GM23248 (cell line): ENCODE results near the gene MAP4K2. TPM values are rescaled to one million over a fixed set of nuclear protein-coding genes. Genes with fewer than 3 reads are reported as not detected.

Source experiments
- DNase-seq: peaks from one replicate; pipeline ENCODE4 v3.0.0-alpha.2; 2015
- H2AFZ ChIP-seq: fragments of 200-600 bp; sonication (generic); 2 replicates; pipeline ENCODE4 v1.6.1; 2016; ENCODE audit warnings: antibody characterized with exemption
- H3F3A ChIP-seq: fragments of 200-600 bp; sonication (generic); 2 replicates; pipeline ENCODE4 v1.6.1; 2016; ENCODE audit warnings: mild to moderate bottlenecking, antibody characterized with exemption, mixed run types; ENCODE audit not compliant: insufficient read depth
- H3K27ac ChIP-seq: fragments of 200-600 bp; sonication (generic); 2 replicates; pipeline ENCODE4 v1.5.1; 2016; ENCODE audit warnings: mild to moderate bottlenecking
- H3K27me3 ChIP-seq: fragments of 200-600 bp; sonication (generic); replicated peaks from 2 replicates; pipeline ENCODE4 v1.6.1; 2016; ENCODE audit warnings: mild to moderate bottlenecking; ENCODE audit not compliant: insufficient read depth
- H3K36me3 ChIP-seq: fragments of 200-600 bp; sonication (generic); 2 replicates; pipeline ENCODE4 v1.6.1; 2016; ENCODE audit warnings: low read depth, mild to moderate bottlenecking
- H3K4me1 ChIP-seq: fragments of 200-600 bp; sonication (generic); 2 replicates; pipeline ENCODE4 v1.6.1; 2016; ENCODE audit warnings: mild to moderate bottlenecking; ENCODE audit not compliant: insufficient read depth
- H3K4me2 ChIP-seq: fragments of 200-600 bp; sonication (generic); one replicate; pipeline ENCODE4 v1.6.1; 2016; ENCODE audit warnings: mild to moderate bottlenecking; ENCODE audit not compliant: unreplicated experiment
- H3K4me3 ChIP-seq: fragments of 200-600 bp; sonication (generic); 2 replicates; pipeline ENCODE4 v1.5.1; 2016; ENCODE audit warnings: mild to moderate bottlenecking
- H3K79me2 ChIP-seq: fragments of 200-600 bp; sonication (generic); 2 replicates; pipeline ENCODE4 v1.6.1; 2016; ENCODE audit warnings: mild to moderate bottlenecking; ENCODE audit not compliant: insufficient read depth
- H3K9ac ChIP-seq: fragments of 200-600 bp; sonication (generic); 2 replicates; pipeline ENCODE4 v1.6.1; 2016; ENCODE audit warnings: mild to moderate bottlenecking
- H3K9me2 ChIP-seq: fragments of 200-600 bp; sonication (generic); 2 replicates; pipeline ENCODE4 v1.6.1; 2016; ENCODE audit warnings: mixed run types, mild to moderate bottlenecking, moderate library complexity; ENCODE audit not compliant: insufficient read depth
- H3K9me3 ChIP-seq: fragments of 200-600 bp; sonication (generic); one replicate; pipeline ENCODE4 v1.6.1; 2017; ENCODE audit warnings: low read depth
- H4K20me1 ChIP-seq: fragments of 200-600 bp; sonication (generic); 2 replicates; pipeline ENCODE4 v1.6.0; 2016; ENCODE audit not compliant: insufficient read depth
- EZH2 ChIP-seq: fragments of 200-600 bp; sonication (generic); IDR thresholded peaks from 2 replicates; pipeline ENCODE4 v1.6.1; 2018; ENCODE audit warnings: antibody characterized with exemption, mild to moderate bottlenecking; ENCODE audit not compliant: insufficient read depth, poor library complexity, severe bottlenecking
- EZH2phosphoT487 ChIP-seq: fragments of 200-600 bp; sonication (generic); IDR thresholded peaks from 2 replicates; pipeline ENCODE4 v1.6.1; 2018; ENCODE audit warnings: antibody characterized with exemption, moderate library complexity, mild to moderate bottlenecking, low read depth; ENCODE audit not compliant: insufficient read depth
- WGBS, 2 experiments: methylation state at CpG; one replicate each; pipeline ENCODE4 v1.1.6; 2015 to 2017; ENCODE audit warnings: low lambda C conversion rate in 2 of 2, low coverage in 1 of 2; ENCODE audit errors: missing lambda C conversion rate in 2 of 2; 5-methylcytosine and 5-hydroxymethylcytosine counted together
- in situ Hi-C: fragments of 300-500 bp; cut with MboI; formaldehyde crosslinking; loops from 2 replicates; pipeline ENCODE4 v1.15.0; 2020
- polyA plus RNA-seq: library from polyadenylated mRNA; unstranded; fragments of >200 nt; fragmentation: Nextera tagmentation; extraction: Ambion mirVana; gene quantifications from 2 replicates; pipeline ENCODE4 v1.2.1, GENCODE V29; 2016
- total RNA-seq: library from RNA; depleted of rRNA; stranded (reverse); fragments of >200 nt; shearing (Covaris generic); gene quantifications from 2 replicates; pipeline ENCODE4 v1.2.3, GENCODE V29; 2014

Gene MAP4K2
- total and polyA plus RNA-seq, 2 experiments from 2014 or later: 6.2 to 18.2 TPM

GRCh38 chr11:64814712-64815187, 11.7 kb upstream of the MAP4K2 start:
- TF ChIP-seq EZH2phosphoT487 (no peak), EZH2 (no peak)
- Histone ChIP-seq H3K4me1 (no peaks in the 10 kb centered on the region), H3K36me3 (no peaks in the 10 kb centered on the region), H4K20me1 (no peaks in the 10 kb centered on the region), H3K79me2 (peaks cover 6% of the 10 kb centered on the region), H3K27ac (no peak overlapping the region), H3K4me3 (no peak overlapping the region), H3K9me3 (no peaks in the 10 kb centered on the region), H3K27me3 (no peaks in the 10 kb centered on the region), H3K4me2 (no peak overlapping the region), H2AFZ (no peak overlapping the region), H3K9me2 (no peaks in the 10 kb centered on the region), H3F3A (no peaks in the 10 kb centered on the region), H3K9ac (no peak overlapping the region)
- 32 to 33% methylated on average over 7 of the region's 7 CpGs for WGBS, 2 experiments
- in situ Hi-C loops: no loop called here
- no peak for DNase-seq

GRCh38 chr11:64813826-64814225, 10.8 kb upstream of the MAP4K2 start:
- WGBS, 2 experiments: 78 to 80% methylated on average over 5 of the region's 5 CpGs

GRCh38 chr11:64810891-64811272, 7.9 kb upstream of the MAP4K2 start:
- TF ChIP-seq EZH2phosphoT487 (no peak), EZH2 (no peak)
- H3K79me2 ChIP-seq: peaks cover 14% of the 10 kb centered on the region
- H3K36me3 ChIP-seq: no peaks in the 10 kb centered on the region
- H3K4me2 ChIP-seq: peak overlapping the region; percentile 67
- no peaks in the 10 kb centered on the region for H3K27me3 ChIP-seq
- WGBS, 2 experiments: 55% methylated on average over 17 of the region's 17 CpGs
- no peak overlapping the region for H3K9ac ChIP-seq
- DNase-seq: no peak
- peak overlapping the region; percentile 66 for H2AFZ ChIP-seq
- H3K4me1 ChIP-seq: peaks cover 7% of the 10 kb centered on the region
- no peaks in the 10 kb centered on the region for H4K20me1 ChIP-seq
- no peak overlapping the region for H3K27ac ChIP-seq
- no peaks in the 10 kb centered on the region for H3K9me2 ChIP-seq
- H3K9me3 ChIP-seq: no peaks in the 10 kb centered on the region
- in situ Hi-C loops: no loop called here
- peak overlapping the region; percentile 93 for H3K4me3 ChIP-seq
- H3F3A ChIP-seq: no peaks in the 10 kb centered on the region

More at GRCh38 chr11:64813826-64814225, 10.8 kb upstream of the MAP4K2 start:
- peaks cover 14% of the 10 kb centered on the region for H3K79me2 ChIP-seq
- H3K9me2 ChIP-seq: no peaks in the 10 kb centered on the region
- no peaks in the 10 kb centered on the region for H3F3A ChIP-seq
- no peak overlapping the region for H3K4me2 ChIP-seq
- no peak overlapping the region for H3K27ac ChIP-seq
- no peak overlapping the region for H2AFZ ChIP-seq
- H3K36me3 ChIP-seq: no peaks in the 10 kb centered on the region
- H4K20me1 ChIP-seq: no peaks in the 10 kb centered on the region
- in situ Hi-C loops: no loop called here
- no peak for TF ChIP-seq EZH2
- no peak for DNase-seq
- H3K4me3 ChIP-seq: no peak overlapping the region
- H3K9me3 ChIP-seq: no peaks in the 10 kb centered on the region
- no peaks in the 10 kb centered on the region for H3K27me3 ChIP-seq
- no peak overlapping the region for H3K9ac ChIP-seq
- peaks cover 7% of the 10 kb centered on the region; the same call in 1 of the 2 replicates for H3K4me1 ChIP-seq

GRCh38 chr11:64810271-64810890, 7.4 kb upstream of the MAP4K2 start, which contains the start of gene MEN1:
Gene MEN1, minus strand, starts transcription at chr11:64810551. Its CDS starts 442 bp downstream, at chr11:64810109.
- Histone ChIP-seq H3K9me3 (no peaks in the 10 kb centered on the region), H3K27ac (no peak within 1 kb of the TSS)
- in situ Hi-C loops: no loop called here

More at GRCh38 chr11:64810271-64810890, 7.4 kb upstream of the MAP4K2 start, which contains the start of gene MEN1:
- Histone ChIP-seq H3K36me3 (no peaks in the 10 kb centered on the region), H3K9ac (peak within 1 kb of the TSS; percentile 84), H3K27me3 (no peaks in the 10 kb centered on the region), H3K9me2 (no peaks in the 10 kb centered on the region), H4K20me1 (no peaks in the 10 kb centered on the region), H3K79me2 (peaks cover 14% of the 10 kb centered on the region), H2AFZ (peak within 1 kb of the TSS; percentile 94), H3K4me1 (peaks cover 7% of the 10 kb centered on the region), H3K4me2 (peak within 1 kb of the TSS; percentile 86), H3K4me3 (peak within 1 kb of the TSS; percentile 93), H3F3A (no peaks in the 10 kb centered on the region)
- TF ChIP-seq EZH2 (no peak), EZH2phosphoT487 (no peak)
- 1% methylated on average over 39 to 46 of the region's 46 CpGs for WGBS, 2 experiments
- peak; percentile 98 for DNase-seq
